ENCODE results near the gene XAGE2. TPM values are rescaled to one million over a fixed set of nuclear protein-coding genes. Genes with fewer than 3 reads are reported as not detected.

Gene XAGE2
- total and polyA plus RNA-seq, 9 of the 15 experiments (the other 6 are each of a cell fraction or from before 2014, with no cell fraction given): 0.14 to 0.36 (median 0.21) TPM; not detected in 6

GRCh38 chrX:52363247-52363883 is 5.5 kb upstream of the XAGE2 start (continued):
- TF ChIP-seq ETS2 (tag; IDR thresholded peaks at IDR 0.05; ENCODE audit: borderline replicate concordance, poor library complexity, severe bottlenecking) (no peak), SNIP1 (IDR thresholded peaks at IDR 0.05; ENCODE audit: low read depth) (no peak), TEAD2 (tag; IDR thresholded peaks at IDR 0.05) (0 out of 2 replicates have a peak, but pooled peaks have one; percentile 51), CCNT2 (IDR thresholded peaks at IDR 0.05; ENCODE audit: borderline replicate concordance, extremely low read depth, insufficient read length, low read depth, low read length) (peak; percentile 37), MLLT1 (IDR thresholded peaks at IDR 0.05) (no peak), HLTF (IDR thresholded peaks at IDR 0.05) (no peak), NR2C2 (CRISPR knock-in tag; IDR thresholded peaks at IDR 0.05) (no peak), NR2C2 (tag; IDR thresholded peaks at IDR 0.05) (no peak), ZFP91 (CRISPR knock-in tag; IDR thresholded peaks at IDR 0.05) (no peak), ELF2 (CRISPR knock-in tag; IDR thresholded peaks at IDR 0.05) (no peak), ATF7 (IDR thresholded peaks at IDR 0.05) (peak; percentile 51; the same call in 1 of the 2 replicates), FOXK1 (CRISPR knock-in tag; IDR thresholded peaks at IDR 0.05; ENCODE audit: borderline replicate concordance) (no peak), THRAP3 (IDR thresholded peaks at IDR 0.05; ENCODE audit: borderline replicate concordance) (no peak), ZNF175 (CRISPR knock-in tag; IDR thresholded peaks at IDR 0.05; ENCODE audit: low read depth) (no peak), EZH2 (IDR thresholded peaks at IDR 0.05; ENCODE audit: borderline replicate concordance, low read depth, low read length) (no peak), MCM7 (IDR thresholded peaks at IDR 0.05) (no peak), KHSRP (IDR thresholded peaks at IDR 0.05) (no peak), DIDO1 (tag; IDR thresholded peaks at IDR 0.05; ENCODE audit: low read depth) (no peak), SRSF1 (IDR thresholded peaks at IDR 0.05; ENCODE audit: low read depth, low read length) (no peak), CHAMP1 (IDR thresholded peaks at IDR 0.05) (peak; percentile 62; the same call in 1 of the 2 replicates), KLF13 (tag; IDR thresholded peaks at IDR 0.05; ENCODE audit: borderline replicate concordance, low read depth) (no peak), ELK1 (CRISPR knock-in tag; IDR thresholded peaks at IDR 0.05) (no peak), MTA2 (IDR thresholded peaks at IDR 0.05; ENCODE audit: low read depth) (peak; percentile 91), TAF9B (IDR thresholded peaks at IDR 0.05; ENCODE audit: partially characterized antibody) (no peak)
